MM.1S (cell line): ENCODE measurements around the gene RBM34.
"Not testable (repeated sequence)": the region's sequence is repeated elsewhere in the genome, so short reads cannot be mapped to it uniquely, and the experiment has no call there.

Experiments used
- DNase-seq: peaks from one replicate; pipeline ENCODE4 v3.0.0-alpha.2; 2015
- H2AFZ ChIP-seq: fragments of 300-600 bp; sonication (generic); 2 replicates; pipeline ENCODE4 v1.6.0; 2016; ENCODE audit warnings: antibody characterized with exemption, low read length
- H3F3A ChIP-seq: fragments of 300-600 bp; sonication (generic); 2 replicates; pipeline ENCODE4 v1.6.1; 2016; ENCODE audit warnings: mild to moderate bottlenecking, antibody characterized with exemption, low read length, moderate library complexity, mixed read lengths; ENCODE audit not compliant: insufficient read depth
- H3K27ac ChIP-seq: fragments of 300-600 bp; sonication (generic); 2 replicates; pipeline ENCODE4 v1.5.1; 2016; ENCODE audit warnings: mild to moderate bottlenecking, low read length
- H3K27me3 ChIP-seq: fragments of 300-600 bp; sonication (generic); replicated peaks from 2 replicates; pipeline ENCODE4 v1.6.0; 2016; ENCODE audit warnings: low read length; ENCODE audit not compliant: insufficient read depth
- H3K36me3 ChIP-seq: fragments of 300-600 bp; sonication (generic); replicated peaks from 2 replicates; pipeline ENCODE4 v1.6.1; 2016; ENCODE audit warnings: mild to moderate bottlenecking, low read length, mixed read lengths; ENCODE audit not compliant: insufficient read depth
- H3K4me1 ChIP-seq: fragments of 300-600 bp; sonication (generic); 2 replicates; pipeline ENCODE4 v1.6.1; 2016; ENCODE audit warnings: low read length, mixed read lengths
- H3K4me2 ChIP-seq: fragments of 300-600 bp; sonication (generic); 2 replicates; pipeline ENCODE4 v1.6.0; 2016; ENCODE audit warnings: low read depth, low read length
- H3K4me3 ChIP-seq: fragments of 300-600 bp; sonication (generic); 2 replicates; pipeline ENCODE4 v1.5.1; 2016; ENCODE audit warnings: low read length, mixed read lengths
- H3K79me2 ChIP-seq: fragments of 300-600 bp; sonication (generic); 2 replicates; pipeline ENCODE4 v1.6.1; 2016; ENCODE audit warnings: mixed run types, low read length, mixed read lengths
- H3K9ac ChIP-seq: fragments of 300-600 bp; sonication (generic); 2 replicates; pipeline ENCODE4 v1.6.1; 2016; ENCODE audit warnings: low read length, mixed read lengths
- H3K9me2 ChIP-seq: fragments of 300-600 bp; sonication (generic); replicated peaks from 2 replicates; pipeline ENCODE4 v1.6.1; 2016; ENCODE audit warnings: mild to moderate bottlenecking, low read length, mixed read lengths; ENCODE audit not compliant: insufficient read depth
- H3K9me3 ChIP-seq: fragments of 300-600 bp; sonication (generic); replicated peaks from 2 replicates; pipeline ENCODE4 v1.6.1; 2016; ENCODE audit warnings: mild to moderate bottlenecking, low read length, mixed read lengths; ENCODE audit not compliant: insufficient read depth
- H4K20me1 ChIP-seq: fragments of 300-600 bp; sonication (generic); 2 replicates; pipeline ENCODE4 v1.6.1; 2016; ENCODE audit warnings: mild to moderate bottlenecking, low read length, moderate library complexity, mixed read lengths; ENCODE audit not compliant: insufficient read depth
- EZH2 ChIP-seq: fragments of 300-600 bp; sonication (generic); optimal IDR thresholded peaks from 2 replicates; pipeline ENCODE3; 2017; ENCODE audit warnings: low read depth, mild to moderate bottlenecking, antibody characterized with exemption, low read length, mixed read lengths
- EZH2phosphoT487 ChIP-seq: fragments of 300-600 bp; sonication (generic); IDR thresholded peaks from 2 replicates; pipeline ENCODE4 v1.6.1; 2018; ENCODE audit warnings: antibody characterized with exemption, low read length
- TF ChIP-seq, protein P1 (sequence below): fragments of 300-600 bp; sonication (generic); IDR thresholded peaks from 2 replicates; pipeline ENCODE4 v1.5.1; 2016; ENCODE audit warnings: antibody characterized with exemption, low read length, mixed read lengths

The RBM34 gene

DNA sequence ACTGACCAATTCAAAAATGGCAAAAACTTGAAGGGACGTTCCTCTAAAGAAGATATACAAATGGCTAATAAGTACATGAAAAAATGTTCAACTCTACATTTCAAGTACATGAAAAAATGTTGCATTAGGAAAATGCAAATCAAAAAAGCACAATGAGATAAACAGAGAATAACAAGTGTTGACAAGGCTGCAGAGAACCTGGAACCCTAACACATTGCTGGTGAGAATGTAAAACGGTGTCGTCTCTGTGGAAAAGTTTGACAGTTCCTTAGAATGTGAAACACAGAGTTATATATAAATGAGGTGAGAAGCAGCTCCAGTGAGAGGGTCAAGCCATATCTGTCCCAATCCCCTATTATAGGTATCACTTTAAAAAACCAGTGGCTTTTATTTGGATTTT lies 44.6 kb upstream of the RBM34 start:
- TF ChIP-seq, protein P1, sequence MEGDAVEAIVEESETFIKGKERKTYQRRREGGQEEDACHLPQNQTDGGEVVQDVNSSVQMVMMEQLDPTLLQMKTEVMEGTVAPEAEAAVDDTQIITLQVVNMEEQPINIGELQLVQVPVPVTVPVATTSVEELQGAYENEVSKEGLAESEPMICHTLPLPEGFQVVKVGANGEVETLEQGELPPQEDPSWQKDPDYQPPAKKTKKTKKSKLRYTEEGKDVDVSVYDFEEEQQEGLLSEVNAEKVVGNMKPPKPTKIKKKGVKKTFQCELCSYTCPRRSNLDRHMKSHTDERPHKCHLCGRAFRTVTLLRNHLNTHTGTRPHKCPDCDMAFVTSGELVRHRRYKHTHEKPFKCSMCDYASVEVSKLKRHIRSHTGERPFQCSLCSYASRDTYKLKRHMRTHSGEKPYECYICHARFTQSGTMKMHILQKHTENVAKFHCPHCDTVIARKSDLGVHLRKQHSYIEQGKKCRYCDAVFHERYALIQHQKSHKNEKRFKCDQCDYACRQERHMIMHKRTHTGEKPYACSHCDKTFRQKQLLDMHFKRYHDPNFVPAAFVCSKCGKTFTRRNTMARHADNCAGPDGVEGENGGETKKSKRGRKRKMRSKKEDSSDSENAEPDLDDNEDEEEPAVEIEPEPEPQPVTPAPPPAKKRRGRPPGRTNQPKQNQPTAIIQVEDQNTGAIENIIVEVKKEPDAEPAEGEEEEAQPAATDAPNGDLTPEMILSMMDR = no peak
- TF ChIP-seq EZH2phosphoT487 (no peak), EZH2 (no peak)
- no peak for DNase-seq
- no peaks in the 10 kb centered on the region for H3F3A ChIP-seq

DNA sequence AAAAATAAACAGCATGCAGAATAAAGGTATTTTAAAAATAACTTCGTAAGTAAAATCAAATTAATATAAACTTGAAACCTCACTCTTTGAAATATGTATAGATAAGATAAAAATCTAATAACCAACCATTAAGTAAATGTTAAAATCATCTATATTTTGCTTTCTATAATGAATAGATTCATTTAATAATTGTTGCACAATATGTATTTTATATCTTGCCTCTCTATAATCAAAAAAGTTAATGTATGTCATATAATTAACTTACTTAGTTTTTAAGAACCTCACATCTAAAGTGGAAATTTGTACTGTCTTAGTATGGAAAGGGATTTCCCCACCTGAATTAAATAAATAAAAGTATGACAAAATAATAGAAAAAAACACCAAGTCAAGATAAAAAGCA lies 42.4 kb upstream of the RBM34 start:
- no peak for DNase-seq
- Histone ChIP-seq H3K27ac (no peak overlapping the region), H3K27me3 (no peaks in the 10 kb centered on the region), H3F3A (no peaks in the 10 kb centered on the region), H3K4me1 (peaks cover 7% of the 10 kb centered on the region), H4K20me1 (no peaks in the 10 kb centered on the region), H3K9ac (no peak overlapping the region), H3K4me3 (no peak overlapping the region), H3K9me3 (no peaks in the 10 kb centered on the region), H3K9me2 (no peaks in the 10 kb centered on the region), H3K36me3 (no peaks in the 10 kb centered on the region), H3K79me2 (no peaks in the 10 kb centered on the region), H2AFZ (no peak overlapping the region), H3K4me2 (no peak overlapping the region)
- TF ChIP-seq EZH2phosphoT487 = no peak
- TF ChIP-seq, protein P1 = no peak
- no peak for TF ChIP-seq EZH2

More for the DNA sequence above, 44.6 kb upstream of the RBM34 start:
- Histone ChIP-seq H3K36me3 (no peaks in the 10 kb centered on the region), H3K9me2 (no peaks in the 10 kb centered on the region), H3K9me3 (no peaks in the 10 kb centered on the region), H3K4me2 (no peak overlapping the region), H3K9ac (no peak overlapping the region), H3K4me1 (peaks cover 7% of the 10 kb centered on the region), H2AFZ (no peak overlapping the region), H3K27ac (no peak overlapping the region), H3K27me3 (no peaks in the 10 kb centered on the region), H4K20me1 (no peaks in the 10 kb centered on the region), H3K79me2 (no peaks in the 10 kb centered on the region), H3K4me3 (no peak overlapping the region)

GRCh38 chr1:235202447-235202846 lies 41.4 kb upstream of the RBM34 start:
- not testable (repeated sequence) for H3K27ac ChIP-seq, H3K9me2 ChIP-seq, H3K79me2 ChIP-seq, H3K9ac ChIP-seq, H3K4me3 ChIP-seq, H4K20me1 ChIP-seq, H3F3A ChIP-seq, H3K4me2 ChIP-seq, H3K4me1 ChIP-seq, H3K27me3 ChIP-seq, H3K36me3 ChIP-seq, DNase-seq, H2AFZ ChIP-seq, H3K9me3 ChIP-seq

DNA sequence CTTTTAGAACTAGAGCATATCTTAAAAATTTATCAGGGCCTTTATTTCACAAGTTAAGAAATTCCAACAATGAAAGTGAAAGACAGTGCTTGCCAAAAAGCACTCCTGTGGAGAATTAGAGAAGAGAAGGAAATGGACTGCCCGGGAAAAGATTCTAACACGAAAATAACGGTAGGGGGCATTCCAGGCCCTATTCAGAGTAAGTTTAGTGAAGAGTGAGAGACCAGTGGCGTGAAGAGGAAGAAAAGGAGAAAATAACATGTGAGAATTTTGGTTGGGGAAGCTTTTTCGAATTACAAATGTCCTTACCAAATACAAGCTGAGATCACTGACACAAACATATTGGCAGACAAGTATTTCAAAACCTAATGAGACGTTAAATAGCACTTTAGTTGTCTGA lies 38.4 kb upstream of the RBM34 start:
- DNase-seq = no peak
- H3K9ac ChIP-seq = no peak overlapping the region
- no peaks in the 10 kb centered on the region for H3K9me3 ChIP-seq
- no peak overlapping the region for H3K4me3 ChIP-seq
- no peaks in the 10 kb centered on the region for H3K79me2 ChIP-seq
- no peaks in the 10 kb centered on the region for H3F3A ChIP-seq
- no peak overlapping the region for H3K27ac ChIP-seq
- H3K4me2 ChIP-seq = no peak overlapping the region
- H3K36me3 ChIP-seq = no peaks in the 10 kb centered on the region
- H3K4me1 ChIP-seq = no peaks in the 10 kb centered on the region
- no peaks in the 10 kb centered on the region for H3K9me2 ChIP-seq
- no peaks in the 10 kb centered on the region for H3K27me3 ChIP-seq
- H4K20me1 ChIP-seq = no peaks in the 10 kb centered on the region
- no peak overlapping the region for H2AFZ ChIP-seq
- TF ChIP-seq EZH2 (no peak), EZH2phosphoT487 (no peak)
- TF ChIP-seq, protein P1 = no peak
